Cardiac muscle cell (in vitro differentiated cells and primary cell): ENCODE measurements around the gene ZNF442. TPM values are rescaled to one million over a fixed set of nuclear protein-coding genes. Genes with fewer than 3 reads are reported as not detected.
"Not testable (repeated sequence)": the region's sequence is repeated elsewhere in the genome, so short reads cannot be mapped to it uniquely, and the experiment has no call there.

Experiments
- DNase-seq, 2 donors: peaks; one replicate each; pipeline versions ENCODE4 v3.0.0 to v3.0.0-alpha.2; 2010 to 2017; ENCODE audit warnings: low read depth in 1 of 2, low spot score in 1 of 2
- H3K27ac ChIP-seq: fragments of 200-600 bp; sonication (generic); 2 replicates; pipeline ENCODE4 v1.5.1; 2016
- H3K27me3 ChIP-seq: fragments of 200-600 bp; sonication (generic); 2 replicates; pipeline ENCODE4 v1.6.0; 2016; ENCODE audit warnings: control low read depth
- H3K36me3 ChIP-seq: fragments of 200-600 bp; sonication (generic); 2 replicates; pipeline ENCODE4 v1.5.1; 2016; ENCODE audit warnings: control low read depth
- H3K4me1 ChIP-seq: fragments of 200-600 bp; sonication (generic); 2 replicates; pipeline ENCODE4 v1.8.1; 2017; ENCODE audit warnings: low read depth, mild to moderate bottlenecking, mixed run types
- H3K4me3 ChIP-seq: fragments of 200-600 bp; sonication (generic); 2 replicates; pipeline ENCODE4 v1.5.1; 2016; ENCODE audit warnings: mild to moderate bottlenecking
- H3K9me3 ChIP-seq: fragments of 200-600 bp; sonication (generic); 2 replicates; pipeline ENCODE4 v1.5.1; 2017; ENCODE audit warnings: low read depth, mild to moderate bottlenecking, control low read depth
- polyA plus RNA-seq: library from polyadenylated mRNA; unstranded; fragments of >200 nt; fragmentation: Nextera tagmentation; extraction: Ambion mirVana; gene quantifications from 2 replicates; pipeline ENCODE4 v1.2.1, GENCODE V29; 2016
- total RNA-seq: library from RNA; depleted of rRNA; stranded (reverse); fragments of >200 nt; gene quantifications from 2 replicates; pipeline ENCODE4 v1.2.3, GENCODE V29; 2016
- TF ChIP-seq, protein P1 (sequence below): IDR thresholded peaks from 2 replicates; pipeline ENCODE4 v1.5.1; 2012; ENCODE audit warnings: low read depth, mild to moderate bottlenecking, low read length

Gene ZNF442
- total and polyA plus RNA-seq, 2 experiments from 2014 or later, result 2.7 to 3.4 TPM

GRCh38 chr19:12331211-12331941 is 34.1 kb downstream of the ZNF442 start:
- Histone ChIP-seq H3K9me3 (no peaks in the 10 kb centered on the region), H3K4me1 (peaks cover 21% of the 10 kb centered on the region), H3K27me3 (no peaks in the 10 kb centered on the region), H3K4me3 (no peak overlapping the region), H3K36me3 (no peaks in the 10 kb centered on the region), H3K27ac (peak overlapping the region; percentile 28)
- peak in 1 of 2 donors; percentile 5 for DNase-seq
- TF ChIP-seq, protein P1, sequence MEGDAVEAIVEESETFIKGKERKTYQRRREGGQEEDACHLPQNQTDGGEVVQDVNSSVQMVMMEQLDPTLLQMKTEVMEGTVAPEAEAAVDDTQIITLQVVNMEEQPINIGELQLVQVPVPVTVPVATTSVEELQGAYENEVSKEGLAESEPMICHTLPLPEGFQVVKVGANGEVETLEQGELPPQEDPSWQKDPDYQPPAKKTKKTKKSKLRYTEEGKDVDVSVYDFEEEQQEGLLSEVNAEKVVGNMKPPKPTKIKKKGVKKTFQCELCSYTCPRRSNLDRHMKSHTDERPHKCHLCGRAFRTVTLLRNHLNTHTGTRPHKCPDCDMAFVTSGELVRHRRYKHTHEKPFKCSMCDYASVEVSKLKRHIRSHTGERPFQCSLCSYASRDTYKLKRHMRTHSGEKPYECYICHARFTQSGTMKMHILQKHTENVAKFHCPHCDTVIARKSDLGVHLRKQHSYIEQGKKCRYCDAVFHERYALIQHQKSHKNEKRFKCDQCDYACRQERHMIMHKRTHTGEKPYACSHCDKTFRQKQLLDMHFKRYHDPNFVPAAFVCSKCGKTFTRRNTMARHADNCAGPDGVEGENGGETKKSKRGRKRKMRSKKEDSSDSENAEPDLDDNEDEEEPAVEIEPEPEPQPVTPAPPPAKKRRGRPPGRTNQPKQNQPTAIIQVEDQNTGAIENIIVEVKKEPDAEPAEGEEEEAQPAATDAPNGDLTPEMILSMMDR, result no peak

DNA sequence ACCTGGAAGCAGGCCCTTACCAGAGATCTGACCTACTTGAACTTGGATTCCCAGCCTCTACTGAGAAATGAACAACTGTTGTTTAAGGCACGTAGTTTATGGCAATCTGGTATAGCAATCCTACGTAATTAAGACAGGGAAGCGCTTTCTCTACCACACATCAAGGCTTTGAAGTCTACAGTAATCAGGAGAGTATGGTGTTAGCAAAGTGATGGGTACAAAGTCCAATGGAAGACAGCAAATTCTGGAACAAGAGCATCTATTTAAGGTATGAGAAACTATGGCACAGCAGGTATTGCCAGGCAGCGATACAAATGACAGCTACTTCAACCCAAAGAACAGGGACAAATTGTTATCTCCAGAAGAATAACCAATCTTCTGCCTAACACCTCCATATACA is 35.1 kb downstream of the ZNF442 start:
- TF ChIP-seq, protein P1, result no peak
- DNase-seq, result no peak
- Histone ChIP-seq H3K36me3 (no peaks in the 10 kb centered on the region), H3K27ac (no peak overlapping the region), H3K4me3 (no peak overlapping the region), H3K9me3 (no peaks in the 10 kb centered on the region), H3K27me3 (no peaks in the 10 kb centered on the region), H3K4me1 (peaks cover 21% of the 10 kb centered on the region)

DNA sequence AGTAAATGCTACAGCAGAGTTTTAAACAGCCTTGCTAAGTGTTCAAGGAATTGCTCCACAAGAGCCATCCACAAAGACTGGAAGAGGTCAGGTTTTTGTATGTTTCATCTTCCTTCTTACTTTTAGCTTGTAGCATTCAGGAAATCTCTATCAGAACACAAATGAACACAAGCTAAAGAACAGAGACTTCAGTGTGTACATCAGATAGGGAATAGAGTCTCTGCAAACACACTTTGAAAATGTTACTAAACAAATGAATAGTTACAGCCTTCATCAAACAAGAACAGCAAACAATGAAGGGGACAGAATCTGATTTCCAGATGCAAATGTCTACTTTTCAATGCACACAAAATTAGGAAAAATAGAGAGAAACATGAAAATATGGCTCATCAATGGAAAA is 39.8 kb downstream of the ZNF442 start:
- Histone ChIP-seq H3K4me1 (peaks cover under 1% of the 10 kb centered on the region), H3K27ac (no peak overlapping the region), H3K36me3 (peaks cover 3% of the 10 kb centered on the region), H3K4me3 (no peak overlapping the region), H3K27me3 (no peaks in the 10 kb centered on the region), H3K9me3 (no peaks in the 10 kb centered on the region)
- no peak for DNase-seq
- TF ChIP-seq, protein P1, result no peak

DNA sequence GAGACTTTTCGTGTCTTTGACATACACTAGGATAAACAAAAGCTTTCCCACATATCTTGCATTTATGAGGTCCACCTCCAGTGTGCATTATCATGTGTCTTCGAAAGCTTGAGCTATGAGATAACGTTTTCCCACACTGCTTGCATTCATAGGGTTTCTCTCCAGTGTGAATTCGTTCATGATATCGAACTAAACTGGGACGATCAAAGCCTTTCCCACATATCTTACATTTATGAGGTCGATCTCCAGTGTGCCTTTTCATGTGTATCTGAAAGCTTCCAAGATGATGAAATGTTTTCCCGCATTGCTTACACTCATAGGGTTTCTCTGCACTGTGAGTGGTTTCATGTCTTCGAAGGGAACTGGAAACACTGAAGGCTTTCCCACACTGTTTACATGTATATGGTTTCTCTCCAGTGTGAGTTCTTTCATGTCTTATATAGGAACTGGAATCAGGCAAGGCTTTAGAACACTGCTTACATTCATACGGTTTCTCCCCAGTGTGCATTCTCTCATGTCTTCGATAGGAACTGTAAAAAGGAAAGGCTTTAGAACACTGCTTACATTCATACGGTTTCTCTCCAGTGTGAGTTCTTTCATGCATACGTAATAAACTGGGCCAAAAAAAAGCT is 46.6 kb downstream of the ZNF442 start:
- DNase-seq, result no peak
- H3K4me3 ChIP-seq, result no peak overlapping the region
- H3K27ac ChIP-seq, result no peak overlapping the region
- H3K9me3 ChIP-seq, result no peaks in the 10 kb centered on the region
- TF ChIP-seq, protein P1, result no peak
- no peaks in the 10 kb centered on the region for H3K27me3 ChIP-seq
- H3K36me3 ChIP-seq, result peaks cover 3% of the 10 kb centered on the region
- H3K4me1 ChIP-seq, result no peaks in the 10 kb centered on the region

- DNase-seq, result no peak
- H3K36me3 ChIP-seq, result no peaks in the 10 kb centered on the region
- no peak overlapping the region for H3K27ac ChIP-seq
- H3K27me3 ChIP-seq, result no peaks in the 10 kb centered on the region
- no peak overlapping the region for H3K4me3 ChIP-seq
- TF ChIP-seq, protein P1, result no peak
- no peaks in the 10 kb centered on the region for H3K4me1 ChIP-seq
- no peaks in the 10 kb centered on the region for H3K9me3 ChIP-seq
Observed at GRCh38 chr19:12314553-12314952, 50.9 kb downstream of the ZNF442 start.

- not testable (repeated sequence) for H3K9me3 ChIP-seq, H3K4me1 ChIP-seq, H3K27ac ChIP-seq, H3K4me3 ChIP-seq, DNase-seq, H3K27me3 ChIP-seq, H3K36me3 ChIP-seq
Observed at GRCh38 chr19:12308891-12309290, 56.6 kb downstream of the ZNF442 start.
